ENCODE results near the gene CMSS1. TPM values are rescaled to one million over a fixed set of nuclear protein-coding genes. Genes with fewer than 3 reads are reported as not detected.

Gene CMSS1
- total and polyA plus RNA-seq, 2 of the 13 experiments (the other 11 are each of a cell fraction or from before 2014, with no cell fraction given), result 6.4 to 48.7 TPM

- TF ChIP-seq, protein P1, sequence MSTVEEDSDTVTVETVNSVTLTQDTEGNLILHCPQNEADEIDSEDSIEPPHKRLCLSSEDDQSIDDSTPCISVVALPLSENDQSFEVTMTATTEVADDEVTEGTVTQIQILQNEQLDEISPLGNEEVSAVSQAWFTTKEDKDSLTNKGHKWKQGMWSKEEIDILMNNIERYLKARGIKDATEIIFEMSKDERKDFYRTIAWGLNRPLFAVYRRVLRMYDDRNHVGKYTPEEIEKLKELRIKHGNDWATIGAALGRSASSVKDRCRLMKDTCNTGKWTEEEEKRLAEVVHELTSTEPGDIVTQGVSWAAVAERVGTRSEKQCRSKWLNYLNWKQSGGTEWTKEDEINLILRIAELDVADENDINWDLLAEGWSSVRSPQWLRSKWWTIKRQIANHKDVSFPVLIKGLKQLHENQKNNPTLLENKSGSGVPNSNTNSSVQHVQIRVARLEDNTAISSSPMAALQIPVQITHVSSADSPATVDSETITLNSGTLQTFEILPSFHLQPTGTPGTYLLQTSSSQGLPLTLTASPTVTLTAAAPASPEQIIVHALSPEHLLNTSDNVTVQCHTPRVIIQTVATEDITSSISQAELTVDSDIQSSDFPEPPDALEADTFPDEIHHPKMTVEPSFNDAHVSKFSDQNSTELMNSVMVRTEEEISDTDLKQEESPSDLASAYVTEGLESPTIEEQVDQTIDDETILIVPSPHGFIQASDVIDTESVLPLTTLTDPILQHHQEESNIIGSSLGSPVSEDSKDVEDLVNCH (CRISPR knock-in tag; IDR thresholded peaks at IDR 0.05), result no peak
- TF ChIP-seq HMG20B (CRISPR knock-in tag; conservative IDR thresholded peaks at IDR 0.05), result no peak
- no peak for TF ChIP-seq SMYD3 (CRISPR knock-in tag; IDR thresholded peaks at IDR 0.05)
- TF ChIP-seq ZNF510 (CRISPR knock-in tag; IDR thresholded peaks at IDR 0.05; ENCODE audit: low read depth), result no peak
- no peak for TF ChIP-seq SATB2 (CRISPR knock-in tag; IDR thresholded peaks at IDR 0.05)
- TF ChIP-seq SAP130 (CRISPR knock-in tag; IDR thresholded peaks at IDR 0.05; ENCODE audit: low read depth), result peak; percentile 25
- TF ChIP-seq MAFG (CRISPR knock-in tag; IDR thresholded peaks at IDR 0.05), result no peak
- TF ChIP-seq XBP1 (CRISPR knock-in tag; IDR thresholded peaks at IDR 0.05), result no peak
- TF ChIP-seq, protein P2, sequence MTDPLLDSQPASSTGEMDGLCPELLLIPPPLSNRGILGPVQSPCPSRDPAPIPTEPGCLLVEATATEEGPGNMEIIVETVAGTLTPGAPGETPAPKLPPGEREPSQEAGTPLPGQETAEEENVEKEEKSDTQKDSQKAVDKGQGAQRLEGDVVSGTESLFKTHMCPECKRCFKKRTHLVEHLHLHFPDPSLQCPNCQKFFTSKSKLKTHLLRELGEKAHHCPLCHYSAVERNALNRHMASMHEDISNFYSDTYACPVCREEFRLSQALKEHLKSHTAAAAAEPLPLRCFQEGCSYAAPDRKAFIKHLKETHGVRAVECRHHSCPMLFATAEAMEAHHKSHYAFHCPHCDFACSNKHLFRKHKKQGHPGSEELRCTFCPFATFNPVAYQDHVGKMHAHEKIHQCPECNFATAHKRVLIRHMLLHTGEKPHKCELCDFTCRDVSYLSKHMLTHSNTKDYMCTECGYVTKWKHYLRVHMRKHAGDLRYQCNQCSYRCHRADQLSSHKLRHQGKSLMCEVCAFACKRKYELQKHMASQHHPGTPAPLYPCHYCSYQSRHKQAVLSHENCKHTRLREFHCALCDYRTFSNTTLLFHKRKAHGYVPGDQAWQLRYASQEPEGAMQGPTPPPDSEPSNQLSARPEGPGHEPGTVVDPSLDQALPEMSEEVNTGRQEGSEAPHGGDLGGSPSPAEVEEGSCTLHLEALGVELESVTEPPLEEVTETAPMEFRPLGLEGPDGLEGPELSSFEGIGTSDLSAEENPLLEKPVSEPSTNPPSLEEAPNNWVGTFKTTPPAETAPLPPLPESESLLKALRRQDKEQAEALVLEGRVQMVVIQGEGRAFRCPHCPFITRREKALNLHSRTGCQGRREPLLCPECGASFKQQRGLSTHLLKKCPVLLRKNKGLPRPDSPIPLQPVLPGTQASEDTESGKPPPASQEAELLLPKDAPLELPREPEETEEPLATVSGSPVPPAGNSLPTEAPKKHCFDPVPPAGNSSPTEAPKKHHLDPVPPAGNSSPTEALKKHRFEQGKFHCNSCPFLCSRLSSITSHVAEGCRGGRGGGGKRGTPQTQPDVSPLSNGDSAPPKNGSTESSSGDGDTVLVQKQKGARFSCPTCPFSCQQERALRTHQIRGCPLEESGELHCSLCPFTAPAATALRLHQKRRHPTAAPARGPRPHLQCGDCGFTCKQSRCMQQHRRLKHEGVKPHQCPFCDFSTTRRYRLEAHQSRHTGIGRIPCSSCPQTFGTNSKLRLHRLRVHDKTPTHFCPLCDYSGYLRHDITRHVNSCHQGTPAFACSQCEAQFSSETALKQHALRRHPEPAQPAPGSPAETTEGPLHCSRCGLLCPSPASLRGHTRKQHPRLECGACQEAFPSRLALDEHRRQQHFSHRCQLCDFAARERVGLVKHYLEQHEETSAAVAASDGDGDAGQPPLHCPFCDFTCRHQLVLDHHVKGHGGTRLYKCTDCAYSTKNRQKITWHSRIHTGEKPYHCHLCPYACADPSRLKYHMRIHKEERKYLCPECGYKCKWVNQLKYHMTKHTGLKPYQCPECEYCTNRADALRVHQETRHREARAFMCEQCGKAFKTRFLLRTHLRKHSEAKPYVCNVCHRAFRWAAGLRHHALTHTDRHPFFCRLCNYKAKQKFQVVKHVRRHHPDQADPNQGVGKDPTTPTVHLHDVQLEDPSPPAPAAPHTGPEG (CRISPR knock-in tag; IDR thresholded peaks at IDR 0.05), result no peak
- peak; percentile 91 for TF ChIP-seq TBL1XR1 (IDR thresholded peaks at IDR 0.05; ENCODE audit: borderline replicate concordance, low read length, partially characterized antibody)
- TF ChIP-seq ZNF333 (CRISPR knock-in tag; IDR thresholded peaks at IDR 0.05; ENCODE audit: borderline replicate concordance), result no peak
- TF ChIP-seq CENPX (CRISPR knock-in tag; IDR thresholded peaks at IDR 0.05), result no peak
- TF ChIP-seq ZNF101 (CRISPR knock-in tag; IDR thresholded peaks at IDR 0.05; ENCODE audit: borderline replicate concordance, low read depth), result no peak
- TF ChIP-seq ZSCAN5A (CRISPR knock-in tag; IDR thresholded peaks at IDR 0.05; ENCODE audit: borderline replicate concordance), result no peak
- TF ChIP-seq JARID2 (CRISPR knock-in tag; IDR thresholded peaks at IDR 0.05; ENCODE audit: insufficient replicate concordance), result no peak
- TF ChIP-seq ZNF484 (CRISPR knock-in tag; IDR thresholded peaks at IDR 0.05; ENCODE audit: borderline replicate concordance, low read depth), result no peak
- TF ChIP-seq, protein P3, sequence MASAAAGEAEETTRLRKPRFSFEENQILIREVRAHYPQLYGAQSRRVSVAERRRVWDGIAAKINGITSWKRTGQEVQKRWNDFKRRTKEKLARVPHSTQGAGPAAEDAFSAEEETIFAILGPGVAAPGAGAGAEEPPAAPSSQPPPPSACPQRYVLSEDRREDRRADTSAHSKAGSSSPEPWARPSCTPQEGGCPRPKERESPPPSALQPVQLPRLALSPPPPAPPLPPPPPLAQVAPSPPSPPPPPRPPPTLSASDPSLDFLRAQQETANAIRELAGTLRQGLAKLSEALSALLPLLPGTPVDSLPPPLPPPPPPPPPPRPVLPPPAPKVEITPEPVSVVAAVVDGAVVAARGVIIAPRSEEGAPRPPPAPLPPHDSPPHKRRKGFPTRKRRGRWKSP (CRISPR knock-in tag; IDR thresholded peaks at IDR 0.05), result no peak
- no peak for TF ChIP-seq ZSCAN12 (CRISPR knock-in tag; IDR thresholded peaks at IDR 0.05)
Measured at GRCh38 chr3:100088735-100089368, 271.2 kb downstream of the CMSS1 start (continued).

Measured in HepG2 (cell line).